ENCODE results near the gene ATP8B4.
"Not testable (repeated sequence)": the region's sequence is repeated elsewhere in the genome, so short reads cannot be mapped to it uniquely, and the experiment has no call there.

ATP8B4 gene

GRCh38 chr15:50108461-50108860 is 10.6 kb downstream of the ATP8B4 start:
- DNase-seq = no peak

DNA sequence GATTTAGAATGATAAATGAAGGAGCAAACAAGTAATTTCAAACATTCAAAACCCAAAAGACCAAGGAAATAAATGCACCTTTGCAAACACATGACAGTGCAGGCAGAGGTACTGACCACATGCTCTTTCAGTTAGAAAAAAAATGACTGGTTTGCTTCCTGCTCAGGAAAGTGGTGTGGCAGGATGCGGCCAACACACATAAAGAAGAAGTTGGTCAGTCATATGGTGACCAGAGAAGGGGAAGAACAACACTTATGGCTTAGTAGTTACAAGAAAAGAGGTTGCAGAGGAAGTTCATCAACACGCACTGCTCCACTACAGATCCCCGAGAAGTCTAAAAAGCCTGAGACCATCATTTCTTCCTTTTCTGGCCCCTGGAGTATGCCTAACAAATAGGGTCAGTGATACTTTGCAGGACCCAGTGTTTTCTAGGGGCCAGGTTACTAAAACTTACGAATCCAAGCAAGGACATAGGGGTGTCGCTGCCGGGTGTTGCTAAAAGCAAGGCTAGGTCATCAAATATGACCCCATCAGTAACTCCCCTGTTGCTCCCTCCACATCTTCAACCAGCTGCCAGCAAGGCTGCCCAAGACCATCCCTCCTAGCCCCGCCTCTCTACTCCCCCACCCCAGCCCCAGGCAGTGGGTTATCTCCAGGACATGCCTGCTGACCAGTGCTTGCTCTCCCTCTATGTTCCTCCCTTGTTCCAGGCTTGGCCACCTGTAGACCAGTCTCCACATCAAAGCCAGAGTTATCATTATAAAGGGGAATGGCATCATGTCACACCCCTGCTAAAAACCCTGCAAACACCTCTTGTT is 11.2 kb downstream of the ATP8B4 start:
- no peak for TF ChIP-seq GATA1 (IDR thresholded peaks at IDR 0.05; ENCODE audit: low read depth, low read length)
- TF ChIP-seq POLR2A (IDR thresholded peaks at IDR 0.05; ENCODE audit: low read length) = no peak
- no peak for DNase-seq

More at GRCh38 chr15:50108461-50108860, 10.6 kb downstream of the ATP8B4 start:
- TF ChIP-seq POLR2A (IDR thresholded peaks at IDR 0.05; ENCODE audit: low read length) (no peak), GATA1 (IDR thresholded peaks at IDR 0.05; ENCODE audit: low read depth, low read length) (no peak)

- DNase-seq = no peak
- TF ChIP-seq GATA1 (IDR thresholded peaks at IDR 0.05; ENCODE audit: low read depth, low read length) (no peak), POLR2A (IDR thresholded peaks at IDR 0.05; ENCODE audit: low read length) (no peak)
Observed at GRCh38 chr15:50107157-50107556, 11.9 kb downstream of the ATP8B4 start.

DNA sequence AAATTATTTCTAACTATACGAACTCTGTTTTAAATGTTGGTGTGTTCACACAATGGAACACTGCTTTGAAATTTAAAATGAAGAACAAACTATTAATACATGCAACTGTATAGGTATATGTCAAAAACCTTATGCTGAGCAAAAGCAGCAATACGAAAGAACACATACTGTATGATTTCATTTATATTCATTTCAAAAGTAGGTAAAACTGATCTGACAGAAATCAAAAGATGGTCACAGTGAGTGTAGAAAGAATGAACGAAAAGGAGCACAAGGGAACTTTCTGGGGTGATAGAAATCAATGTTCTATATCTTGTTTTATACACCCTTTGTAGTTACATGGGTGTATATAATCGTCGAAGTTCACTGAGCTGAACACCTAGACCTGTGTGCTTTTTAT is 12.6 kb downstream of the ATP8B4 start:
- TF ChIP-seq POLR2A (IDR thresholded peaks at IDR 0.05; ENCODE audit: low read length) (no peak), GATA1 (IDR thresholded peaks at IDR 0.05; ENCODE audit: low read depth, low read length) (no peak)

GRCh38 chr15:50100486-50100885 is 18.5 kb downstream of the ATP8B4 start:
- no peak for DNase-seq
- TF ChIP-seq GATA1 (IDR thresholded peaks at IDR 0.05; ENCODE audit: low read depth, low read length) = no peak
- no peak for TF ChIP-seq POLR2A (IDR thresholded peaks at IDR 0.05; ENCODE audit: low read length)

More for the DNA sequence above, 12.6 kb downstream of the ATP8B4 start:
- no peak for DNase-seq

- no peak for DNase-seq
- TF ChIP-seq POLR2A (IDR thresholded peaks at IDR 0.05; ENCODE audit: low read length) (no peak), GATA1 (IDR thresholded peaks at IDR 0.05; ENCODE audit: low read depth, low read length) (no peak)
Observed at GRCh38 chr15:50098545-50098944, 20.5 kb downstream of the ATP8B4 start.

- TF ChIP-seq GATA1 (IDR thresholded peaks at IDR 0.05; ENCODE audit: low read depth, low read length) (no peak), POLR2A (IDR thresholded peaks at IDR 0.05; ENCODE audit: low read length) (no peak)
- no peak for DNase-seq
Observed at GRCh38 chr15:50095938-50096821, 22.9 kb downstream of the ATP8B4 start.

- DNase-seq = not testable (repeated sequence)
Observed at GRCh38 chr15:50089386-50089785, 29.6 kb downstream of the ATP8B4 start.

GRCh38 chr15:50084932-50085331 is 34.1 kb downstream of the ATP8B4 start:
- TF ChIP-seq GATA1 (IDR thresholded peaks at IDR 0.05; ENCODE audit: low read depth, low read length) (no peak), POLR2A (IDR thresholded peaks at IDR 0.05; ENCODE audit: low read length) (no peak)
- peak in 1 of 2 experiments; percentile 26 for DNase-seq

DNA sequence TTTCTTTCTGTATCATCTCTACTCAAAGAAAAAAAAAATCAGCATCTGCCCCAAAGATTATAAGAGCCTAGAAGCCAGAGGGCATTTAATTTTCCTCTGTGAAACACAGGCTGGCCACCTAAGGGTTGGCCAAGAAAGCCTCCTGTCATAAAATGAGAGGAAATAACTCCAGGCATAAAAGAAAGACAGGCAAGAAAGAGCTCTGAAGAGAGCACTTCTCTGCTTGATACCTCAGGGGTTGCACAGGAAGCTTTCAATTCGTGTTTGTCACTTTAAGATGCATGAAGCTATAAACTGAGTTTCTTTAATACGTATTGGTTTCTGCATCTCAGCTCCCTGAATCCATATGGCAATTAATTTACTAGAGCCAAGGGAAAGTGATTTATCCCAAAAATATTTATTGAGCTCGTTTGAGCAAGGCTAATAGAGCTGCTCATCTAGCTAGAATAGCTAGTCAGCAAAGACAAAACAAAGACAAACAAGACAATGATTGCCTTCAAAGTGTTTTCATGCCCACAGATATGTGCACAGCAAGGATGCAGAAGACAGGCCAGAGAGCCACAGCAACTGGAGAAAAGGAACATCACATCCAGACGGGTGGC is 35.5 kb downstream of the ATP8B4 start:
- TF ChIP-seq POLR2A (IDR thresholded peaks at IDR 0.05; ENCODE audit: low read length) (no peak), GATA1 (IDR thresholded peaks at IDR 0.05; ENCODE audit: low read depth, low read length) (no peak)
- DNase-seq = no peak

DNA sequence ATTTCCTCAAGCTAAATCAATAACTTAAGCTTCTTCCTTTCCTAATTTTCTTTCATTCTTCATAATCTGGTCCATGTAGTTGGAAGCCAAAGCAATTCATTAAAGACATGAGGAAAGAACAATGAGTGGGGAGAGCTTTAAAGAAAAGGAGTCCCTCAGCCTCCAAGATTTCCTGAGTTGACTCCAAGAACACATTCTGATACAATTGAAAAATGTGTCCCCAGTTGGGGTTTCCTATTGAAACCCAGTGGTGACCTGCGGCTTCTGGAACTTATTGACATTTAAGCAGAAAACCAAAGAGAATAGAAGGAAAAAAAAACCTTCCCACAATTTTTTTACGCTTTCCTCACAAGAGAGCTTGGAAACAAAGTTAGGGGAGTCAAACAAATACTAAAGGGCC is 37.0 kb downstream of the ATP8B4 start:
- DNase-seq = no peak
- TF ChIP-seq GATA1 (IDR thresholded peaks at IDR 0.05; ENCODE audit: low read depth, low read length) (no peak), POLR2A (IDR thresholded peaks at IDR 0.05; ENCODE audit: low read length) (no peak)

GRCh38 chr15:50077651-50078050 is 41.4 kb downstream of the ATP8B4 start:
- no peak for DNase-seq
- TF ChIP-seq POLR2A (IDR thresholded peaks at IDR 0.05; ENCODE audit: low read length) (no peak), GATA1 (IDR thresholded peaks at IDR 0.05; ENCODE audit: low read depth, low read length) (no peak)

DNA sequence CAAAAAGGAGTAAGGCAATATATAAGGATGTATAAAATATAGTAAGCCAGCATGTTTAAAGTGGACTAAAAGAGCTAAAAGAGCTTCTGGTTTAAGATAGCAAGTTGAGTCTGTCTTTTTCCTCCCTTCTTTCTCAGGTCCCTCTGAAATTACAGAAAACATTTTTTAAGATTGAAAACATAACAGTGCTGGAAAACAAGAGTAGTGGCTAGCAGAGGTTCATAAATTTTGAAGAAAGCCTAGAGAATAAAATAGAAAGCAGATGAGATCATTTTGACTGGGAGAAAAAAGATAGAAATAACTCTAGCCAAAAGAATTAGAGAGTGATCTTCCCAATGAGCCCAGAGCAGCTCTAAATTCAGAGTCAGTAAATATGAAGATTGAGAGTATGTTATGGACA is 41.9 kb downstream of the ATP8B4 start:
- no peak for DNase-seq
- no peak for TF ChIP-seq POLR2A (IDR thresholded peaks at IDR 0.05; ENCODE audit: low read length)

DNA sequence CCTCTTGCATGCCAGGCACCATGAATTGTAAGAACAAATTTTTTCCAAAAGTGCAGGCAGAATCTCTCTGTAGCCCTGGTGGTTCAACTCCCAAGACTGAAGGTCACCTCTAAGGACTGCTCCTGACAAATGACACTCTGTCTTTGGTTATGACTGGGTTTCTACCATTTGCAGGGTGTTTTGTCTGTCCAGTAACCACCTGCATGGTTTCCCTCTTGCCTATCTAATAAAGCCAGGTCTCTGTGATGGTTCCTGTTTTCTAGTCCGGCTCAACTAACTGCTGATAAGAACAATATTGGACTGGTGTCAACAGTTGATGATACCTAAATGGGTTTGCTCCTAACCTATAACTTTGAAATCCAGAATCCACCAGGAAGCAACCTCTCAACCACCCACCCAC is 43.7 kb downstream of the ATP8B4 start:
- no peak for TF ChIP-seq POLR2A (IDR thresholded peaks at IDR 0.05; ENCODE audit: low read length)
- no peak for DNase-seq

Measured in erythroblast (primary cell).